HCT116 (cell line): ENCODE data around the gene NFIC. TPM values are rescaled to one million over a fixed set of nuclear protein-coding genes. Genes with fewer than 3 reads are reported as not detected.

Source experiments
- ATAC-seq: fragments of 200-7000 bp; cut with Tn5 transposase; 2 replicates; pipeline ENCODE4 v1.9.1; 2020; ENCODE audit warnings: mild to moderate bottlenecking, moderate library complexity
- BruUV-seq: library from RNA; stranded (reverse); fragments of 400-500 nt; replicated peaks from 2 replicates; lab custom pipeline; 2021; lab: Mats Ljungman, UMichigan
- CTCF ChIA-PET: fragments of 300-600 bp; sonication (Branson Sonifier 250); formaldehyde crosslinking; loops from one replicate; lab custom pipeline; 2021; ENCODE audit warnings: antibody characterized with exemption; lab: Charles Lee
- POLR2A ChIA-PET: fragments of 300-600, 350-600 bp; sonication (Branson Sonifier 250); formaldehyde crosslinking; loops from one replicate; lab custom pipeline; 2021; ENCODE audit warnings: antibody characterized with exemption; lab: Charles Lee
- RAD21 ChIA-PET, 2 experiments: fragments of 300-600 bp; sonication (Branson Sonifier 250); formaldehyde crosslinking; loops; one replicate each; lab custom pipeline; 2023; ENCODE audit warnings: low total read pairs in 2 of 2; ENCODE audit not compliant: uncharacterized antibody in 2 of 2, unreplicated experiment in 2 of 2, low non-redundant PET in 1 of 2; lab: Charles Lee
- DNase-seq: peaks from one replicate; pipeline ENCODE4 v3.0.0-alpha.2; 2010; ENCODE audit warnings: low read depth, low spot score
- H2AFZ ChIP-seq: fragments of 200-600 bp; shearing (Covaris generic), sonication (generic); 2 replicates; pipeline ENCODE4 v1.6.1; 2017; ENCODE audit warnings: low read depth, mixed run types, mixed read lengths, antibody characterized with exemption, low read length; ENCODE audit not compliant: poor library complexity, severe bottlenecking
- H3K27ac ChIP-seq: 2 replicates; pipeline ENCODE4 v1.5.1; 2012; ENCODE audit warnings: low read depth, low read length
- H3K27me3 ChIP-seq: fragments of 200-600 bp; sonication (generic); 2 replicates; pipeline ENCODE4 v1.6.1; 2016; ENCODE audit warnings: mixed run types, low read length, mixed read lengths; ENCODE audit not compliant: insufficient read depth
- H3K36me3 ChIP-seq, 2 experiments: fragments of 200-500 bp in 1 of 2; fragments of 200-600 bp in 1 of 2; sonication (Bioruptor generic) in 1 of 2; sonication (generic) in 1 of 2; 2 replicates each; pipeline versions ENCODE4 v1.5.1 to v1.6.1; 2014 to 2016; ENCODE audit warnings: low read length in 2 of 2, inconsistent platforms in 1 of 2, mixed read lengths in 1 of 2, mixed run types in 1 of 2; ENCODE audit not compliant: insufficient read depth in 2 of 2, control insufficient read depth in 1 of 2
- H3K4me1 ChIP-seq, 2 experiments: fragments of 200-600 bp in 1 of 2; sonication (generic) in 1 of 2; 2 replicates each; pipeline versions ENCODE4 v1.5.1 to v1.6.1; 2012 to 2017; ENCODE audit warnings: low read length in 2 of 2, inconsistent platforms in 1 of 2, mild to moderate bottlenecking in 1 of 2, mixed read lengths in 1 of 2, mixed run types in 1 of 2, moderate library complexity in 1 of 2; ENCODE audit not compliant: insufficient read depth in 2 of 2, control insufficient read depth in 1 of 2
- H3K4me2 ChIP-seq: fragments of 200-600 bp; sonication (generic); 2 replicates; pipeline ENCODE4 v1.6.1; 2017; ENCODE audit warnings: mixed run types, low read length, mixed read lengths
- H3K4me3 ChIP-seq, 2 experiments: fragments of 200-600 bp in 1 of 2; sonication (generic) in 1 of 2; replicated peaks in 1 of 2; 2 replicates each; pipeline ENCODE4 v1.5.1; 2011 to 2016; ENCODE audit warnings: low read length in 2 of 2, control low read depth in 1 of 2, low read depth in 1 of 2, mild to moderate bottlenecking in 1 of 2, mixed read lengths in 1 of 2, mixed run types in 1 of 2
- H3K79me2 ChIP-seq: fragments of 200-600 bp; sonication (generic); 2 replicates; pipeline ENCODE4 v1.6.1; 2017; ENCODE audit warnings: mild to moderate bottlenecking, mixed run types, low read length, moderate library complexity, mixed read lengths; ENCODE audit not compliant: insufficient read depth
- H3K9ac ChIP-seq: fragments of 200-600 bp; sonication (generic); 2 replicates; pipeline ENCODE4 v1.6.1; 2016; ENCODE audit warnings: low read length, mixed read lengths
- H3K9me2 ChIP-seq: fragments of 200-600 bp; sonication (generic), shearing (Covaris generic); 2 replicates; pipeline ENCODE4 v1.6.1; 2017; ENCODE audit warnings: mixed run types, mild to moderate bottlenecking, moderate library complexity; ENCODE audit not compliant: insufficient read depth
- H3K9me3 ChIP-seq, 2 experiments: fragments of 200-500 bp in 1 of 2; fragments of 200-600 bp in 1 of 2; sonication (Bioruptor generic) in 1 of 2; sonication (generic) in 1 of 2; 2 replicates each; pipeline ENCODE4 v1.6.1; 2014 to 2017; ENCODE audit warnings: low read length in 2 of 2, mixed read lengths in 2 of 2, inconsistent platforms in 1 of 2, low read depth in 1 of 2, mild to moderate bottlenecking in 1 of 2, mixed run types in 1 of 2, moderate library complexity in 1 of 2; ENCODE audit not compliant: control insufficient read depth in 1 of 2, insufficient read depth in 1 of 2
- H4K20me1 ChIP-seq: fragments of 200-600 bp; sonication (generic), shearing (Covaris generic); 2 replicates; pipeline ENCODE4 v1.6.1; 2017; ENCODE audit warnings: mixed run types, mild to moderate bottlenecking, moderate library complexity; ENCODE audit not compliant: insufficient read depth
- CEBPB ChIP-seq: IDR thresholded peaks from 2 replicates; pipeline ENCODE4 v1.6.1; 2012; ENCODE audit warnings: low read depth
- ELF1 ChIP-seq: IDR thresholded peaks from 2 replicates; pipeline ENCODE4 v1.6.1; 2012; ENCODE audit warnings: low read depth, borderline replicate concordance
- EZH2 ChIP-seq: fragments of 200-600 bp; sonication (generic); IDR thresholded peaks from 2 replicates; pipeline ENCODE4 v1.6.1; 2017; ENCODE audit warnings: antibody characterized with exemption, mixed run types
- FOSL1 ChIP-seq: IDR thresholded peaks from 2 replicates; pipeline ENCODE4 v1.6.1; 2012; ENCODE audit warnings: low read depth
- JUND ChIP-seq: IDR thresholded peaks from 2 replicates; pipeline ENCODE4 v1.6.1; 2012
- POLR2AphosphoS5 ChIP-seq: IDR thresholded peaks from 2 replicates; pipeline ENCODE4 v1.6.1; 2011; ENCODE audit warnings: mild to moderate bottlenecking, low read depth, low read length, moderate library complexity
- SIN3A ChIP-seq: IDR thresholded peaks from 2 replicates; pipeline ENCODE4 v1.6.1; 2012; ENCODE audit warnings: low read depth
- SP1 ChIP-seq: IDR thresholded peaks from 2 replicates; pipeline ENCODE4 v1.6.1; 2012; ENCODE audit warnings: low read depth
- ZFX ChIP-seq: fragments of 450-650 bp; IDR thresholded peaks from 2 replicates; pipeline ENCODE4 v1.6.1; 2017
- intact Hi-C: fragments of 100-400 bp; cut with micrococcal nuclease; formaldehyde crosslinking; loops from 2 replicates; pipeline ENCODE4 v1.10.0; 2022
- total RNA-seq: library from RNA; stranded (reverse); gene quantifications from one replicate; pipeline ENCODE4 v1.2.1, GENCODE V29; 2021; ENCODE audit not compliant: unreplicated experiment
- TF ChIP-seq, protein P1 (sequence below): IDR thresholded peaks from 2 replicates; pipeline ENCODE4 v1.6.1; 2012
- TF ChIP-seq, protein P2 (sequence below): IDR thresholded peaks from 2 replicates; pipeline ENCODE4 v1.6.1; 2012; ENCODE audit warnings: low read depth
- TF ChIP-seq, protein P3 (sequence below): IDR thresholded peaks from 2 replicates; pipeline ENCODE4 v1.6.1; 2011; ENCODE audit warnings: mild to moderate bottlenecking, low read length, moderate library complexity; ENCODE audit not compliant: insufficient replicate concordance; ENCODE audit errors: extremely low read depth

NFIC gene
- total RNA-seq, 1 experiment from 2014 or later, result 116 TPM

DNA sequence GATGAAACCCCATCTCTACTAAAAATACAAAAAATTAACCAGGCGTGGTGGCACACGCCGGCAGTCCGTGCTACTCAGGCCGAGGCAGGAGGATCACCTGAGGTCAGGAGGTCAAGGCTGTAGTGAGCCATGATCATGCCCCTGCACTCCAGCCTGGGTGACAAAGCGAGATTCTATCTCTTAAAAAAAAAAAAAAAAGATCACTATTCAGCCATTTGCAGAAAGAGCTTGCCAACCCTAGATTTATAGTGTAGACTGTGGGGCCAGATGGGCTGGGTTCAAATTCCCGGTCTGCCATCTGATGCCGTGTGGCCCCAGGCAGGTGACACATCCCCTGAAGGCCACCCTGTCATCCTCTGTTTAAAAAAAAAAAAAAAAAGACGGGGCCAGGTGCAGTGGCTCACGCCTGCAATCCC lies 85.1 kb downstream of the NFIC start:
- Histone ChIP-seq H3K27ac (no peak overlapping the region), H4K20me1 (peaks cover 3% of the 10 kb centered on the region; the same call in 1 of the 2 replicates), H2AFZ (no peak overlapping the region), H3K4me2 (no peak overlapping the region), H3K4me1 (peaks cover 0 to 5% of the 10 kb centered on the region in 2 experiments; a peak in 1 of 4 replicates), H3K36me3 (peaks cover 13 to 49% of the 10 kb centered on the region in 2 experiments), H3K9me3 (no peaks in the 10 kb centered on the region), H3K79me2 (peaks cover 16% of the 10 kb centered on the region; the same call in 1 of the 2 replicates), H3K4me3 (no peak overlapping the region), H3K27me3 (no peaks in the 10 kb centered on the region), H3K9ac (no peak overlapping the region), H3K9me2 (no peaks in the 10 kb centered on the region)
- ChIA-PET RAD21 (no interaction called here), POLR2A (no interaction called here), CTCF (no interaction called here)
- no peak for ATAC-seq
- DNase-seq, result no peak
- BruUV-seq, result no TSS peak
- intact Hi-C loops, result no loop called here
- TF ChIP-seq, protein P1, sequence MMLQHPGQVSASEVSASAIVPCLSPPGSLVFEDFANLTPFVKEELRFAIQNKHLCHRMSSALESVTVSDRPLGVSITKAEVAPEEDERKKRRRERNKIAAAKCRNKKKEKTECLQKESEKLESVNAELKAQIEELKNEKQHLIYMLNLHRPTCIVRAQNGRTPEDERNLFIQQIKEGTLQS, result no peak
- TF ChIP-seq JUND, result no peak
- TF ChIP-seq FOSL1, result no peak
- TF ChIP-seq SP1, result no peak
- TF ChIP-seq EZH2, result no peak
- TF ChIP-seq ELF1, result no peak

DNA sequence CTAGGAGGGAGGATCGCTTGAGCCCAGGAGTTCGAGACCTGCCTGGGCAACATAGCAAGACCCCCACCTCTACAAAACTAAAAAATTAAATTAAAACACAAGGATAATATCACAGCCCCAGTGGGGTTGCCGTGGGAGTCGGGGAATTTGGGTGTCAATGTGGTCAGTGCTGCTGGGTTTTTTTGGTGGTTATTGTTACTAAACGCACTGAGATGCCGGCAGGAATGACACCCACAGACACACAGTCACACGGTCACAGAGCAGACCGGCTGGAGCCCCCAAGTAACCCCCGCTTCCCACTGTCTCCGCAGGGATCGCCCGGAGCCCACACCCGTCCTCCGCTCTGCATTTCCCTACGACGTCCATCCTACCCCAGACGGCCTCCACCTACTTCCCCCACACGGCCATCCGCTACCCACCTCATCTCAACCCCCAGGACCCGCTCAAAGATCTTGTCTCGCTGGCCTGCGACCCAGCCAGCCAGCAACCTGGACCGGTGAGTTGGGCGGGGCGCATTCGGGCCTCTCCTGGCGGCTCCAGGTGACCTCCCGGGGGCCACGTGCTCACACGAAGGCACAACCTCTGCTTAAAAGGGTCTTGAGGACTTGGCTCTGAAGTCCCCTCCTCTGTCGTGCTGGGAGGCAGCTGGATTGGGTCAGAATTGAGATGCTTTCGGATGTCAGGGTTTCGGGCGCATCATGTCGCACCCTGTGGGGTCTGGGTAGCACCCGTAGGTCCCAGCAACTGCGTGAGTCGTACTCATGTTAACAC lies 86.0 kb downstream of the NFIC start:
- no peaks in the 10 kb centered on the region for H3K9me3 ChIP-seq
- peaks cover 14% of the 10 kb centered on the region; the same call in 1 of the 2 replicates for H3K79me2 ChIP-seq
- RAD21 ChIA-PET, result no interaction called here
- H3K4me1 ChIP-seq, result peaks cover 0 to 5% of the 10 kb centered on the region in 2 experiments; a peak in 1 of 4 replicates
- H3K27me3 ChIP-seq, result no peaks in the 10 kb centered on the region
- no peak for DNase-seq
- intact Hi-C loops, result no loop called here
- H4K20me1 ChIP-seq, result peaks cover 3% of the 10 kb centered on the region; the same call in 1 of the 2 replicates
- no peak overlapping the region for H2AFZ ChIP-seq
- H3K36me3 ChIP-seq, result peaks cover 13 to 52% of the 10 kb centered on the region in 2 experiments
- no peak overlapping the region for H3K27ac ChIP-seq
- no peak overlapping the region for H3K9ac ChIP-seq
- BruUV-seq, result no TSS peak
- H3K4me3 ChIP-seq, result no peak overlapping the region
- POLR2A ChIA-PET, result no interaction called here
- H3K9me2 ChIP-seq, result no peaks in the 10 kb centered on the region
- ATAC-seq, result no peak
- CTCF ChIA-PET, result no interaction called here
- no peak overlapping the region for H3K4me2 ChIP-seq
- TF ChIP-seq, protein P2, sequence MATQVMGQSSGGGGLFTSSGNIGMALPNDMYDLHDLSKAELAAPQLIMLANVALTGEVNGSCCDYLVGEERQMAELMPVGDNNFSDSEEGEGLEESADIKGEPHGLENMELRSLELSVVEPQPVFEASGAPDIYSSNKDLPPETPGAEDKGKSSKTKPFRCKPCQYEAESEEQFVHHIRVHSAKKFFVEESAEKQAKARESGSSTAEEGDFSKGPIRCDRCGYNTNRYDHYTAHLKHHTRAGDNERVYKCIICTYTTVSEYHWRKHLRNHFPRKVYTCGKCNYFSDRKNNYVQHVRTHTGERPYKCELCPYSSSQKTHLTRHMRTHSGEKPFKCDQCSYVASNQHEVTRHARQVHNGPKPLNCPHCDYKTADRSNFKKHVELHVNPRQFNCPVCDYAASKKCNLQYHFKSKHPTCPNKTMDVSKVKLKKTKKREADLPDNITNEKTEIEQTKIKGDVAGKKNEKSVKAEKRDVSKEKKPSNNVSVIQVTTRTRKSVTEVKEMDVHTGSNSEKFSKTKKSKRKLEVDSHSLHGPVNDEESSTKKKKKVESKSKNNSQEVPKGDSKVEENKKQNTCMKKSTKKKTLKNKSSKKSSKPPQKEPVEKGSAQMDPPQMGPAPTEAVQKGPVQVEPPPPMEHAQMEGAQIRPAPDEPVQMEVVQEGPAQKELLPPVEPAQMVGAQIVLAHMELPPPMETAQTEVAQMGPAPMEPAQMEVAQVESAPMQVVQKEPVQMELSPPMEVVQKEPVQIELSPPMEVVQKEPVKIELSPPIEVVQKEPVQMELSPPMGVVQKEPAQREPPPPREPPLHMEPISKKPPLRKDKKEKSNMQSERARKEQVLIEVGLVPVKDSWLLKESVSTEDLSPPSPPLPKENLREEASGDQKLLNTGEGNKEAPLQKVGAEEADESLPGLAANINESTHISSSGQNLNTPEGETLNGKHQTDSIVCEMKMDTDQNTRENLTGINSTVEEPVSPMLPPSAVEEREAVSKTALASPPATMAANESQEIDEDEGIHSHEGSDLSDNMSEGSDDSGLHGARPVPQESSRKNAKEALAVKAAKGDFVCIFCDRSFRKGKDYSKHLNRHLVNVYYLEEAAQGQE, result no peak
- TF ChIP-seq, protein P1, result no peak
- TF ChIP-seq, protein P3, sequence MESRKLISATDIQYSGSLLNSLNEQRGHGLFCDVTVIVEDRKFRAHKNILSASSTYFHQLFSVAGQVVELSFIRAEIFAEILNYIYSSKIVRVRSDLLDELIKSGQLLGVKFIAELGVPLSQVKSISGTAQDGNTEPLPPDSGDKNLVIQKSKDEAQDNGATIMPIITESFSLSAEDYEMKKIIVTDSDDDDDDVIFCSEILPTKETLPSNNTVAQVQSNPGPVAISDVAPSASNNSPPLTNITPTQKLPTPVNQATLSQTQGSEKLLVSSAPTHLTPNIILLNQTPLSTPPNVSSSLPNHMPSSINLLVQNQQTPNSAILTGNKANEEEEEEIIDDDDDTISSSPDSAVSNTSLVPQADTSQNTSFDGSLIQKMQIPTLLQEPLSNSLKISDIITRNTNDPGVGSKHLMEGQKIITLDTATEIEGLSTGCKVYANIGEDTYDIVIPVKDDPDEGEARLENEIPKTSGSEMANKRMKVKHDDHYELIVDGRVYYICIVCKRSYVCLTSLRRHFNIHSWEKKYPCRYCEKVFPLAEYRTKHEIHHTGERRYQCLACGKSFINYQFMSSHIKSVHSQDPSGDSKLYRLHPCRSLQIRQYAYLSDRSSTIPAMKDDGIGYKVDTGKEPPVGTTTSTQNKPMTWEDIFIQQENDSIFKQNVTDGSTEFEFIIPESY, result no peak
- TF ChIP-seq EZH2, result no peak
- no peak for TF ChIP-seq SIN3A
- no peak for TF ChIP-seq POLR2AphosphoS5
- no peak for TF ChIP-seq ELF1
- no peak for TF ChIP-seq ZFX
- no peak for TF ChIP-seq CEBPB
